ENCODE measurements around the gene SLC4A4. TPM values are rescaled to one million over a fixed set of nuclear protein-coding genes. Genes with fewer than 3 reads are reported as not detected.

Gene SLC4A4
- total RNA-seq, 1 donor from 2014 or later: not detected

GRCh38 chr4:71476240-71476639, 137.4 kb downstream of the SLC4A4 start:
- ChIA-PET CTCF (no interaction called here), POLR2A (no interaction called here)
- no peak for ATAC-seq (ENCODE audit: low read depth)
- Mint-ChIP-seq H3K27ac (no peak overlapping the region), H3K9me3 (no peaks in the 10 kb centered on the region), H3K4me3 (no peak overlapping the region), H3K36me3 (ENCODE audit: low read depth) (no peaks in the 10 kb centered on the region), H3K27me3 (no peaks in the 10 kb centered on the region), H3K4me1 (no peaks in the 10 kb centered on the region)
- no peak for TF ChIP-seq CTCF (IDR thresholded peaks at IDR 0.05)
- intact Hi-C loops (cut with micrococcal nuclease): no loop called here
- DNase-seq: no peak

GRCh38 chr4:71486550-71487343, 147.9 kb downstream of the SLC4A4 start:
- intact Hi-C loops (cut with micrococcal nuclease): no loop called here
- Mint-ChIP-seq H3K36me3 (ENCODE audit: low read depth) (no peaks in the 10 kb centered on the region), H3K4me1 (no peaks in the 10 kb centered on the region), H3K27me3 (no peaks in the 10 kb centered on the region), H3K27ac (no peak overlapping the region), H3K4me3 (no peak overlapping the region), H3K9me3 (no peaks in the 10 kb centered on the region)
- no peak for ATAC-seq (ENCODE audit: low read depth)
- TF ChIP-seq CTCF (IDR thresholded peaks at IDR 0.05): no peak
- POLR2A ChIA-PET: no interaction called here
- CTCF ChIA-PET: no interaction called here
- no peak for DNase-seq

GRCh38 chr4:71487344-71487920, 148.6 kb downstream of the SLC4A4 start:
- H3K27me3 Mint-ChIP-seq: no peaks in the 10 kb centered on the region
- CTCF ChIA-PET: no interaction called here

GRCh38 chr4:71494539-71494938, 155.7 kb downstream of the SLC4A4 start:
- H3K36me3 Mint-ChIP-seq (ENCODE audit: low read depth): no peaks in the 10 kb centered on the region
- CTCF ChIA-PET: no interaction called here
- DNase-seq (no peak), ATAC-seq (ENCODE audit: low read depth) (no peak)
- no peak overlapping the region for H3K27ac Mint-ChIP-seq
- no peaks in the 10 kb centered on the region for H3K4me1 Mint-ChIP-seq
- intact Hi-C loops (cut with micrococcal nuclease): no loop called here
- POLR2A ChIA-PET: no interaction called here
- no peaks in the 10 kb centered on the region for H3K27me3 Mint-ChIP-seq
- no peak for TF ChIP-seq CTCF (IDR thresholded peaks at IDR 0.05)
- no peaks in the 10 kb centered on the region for H3K9me3 Mint-ChIP-seq
- no peak overlapping the region for H3K4me3 Mint-ChIP-seq

More at GRCh38 chr4:71487344-71487920, 148.6 kb downstream of the SLC4A4 start:
- no peak for ATAC-seq (ENCODE audit: low read depth)
- no peak for DNase-seq
- TF ChIP-seq CTCF (IDR thresholded peaks at IDR 0.05): no peak
- no peaks in the 10 kb centered on the region for H3K36me3 Mint-ChIP-seq (ENCODE audit: low read depth)
- H3K27ac Mint-ChIP-seq: no peak overlapping the region
- H3K9me3 Mint-ChIP-seq: no peaks in the 10 kb centered on the region
- no peaks in the 10 kb centered on the region for H3K4me1 Mint-ChIP-seq
- H3K4me3 Mint-ChIP-seq: no peak overlapping the region
- intact Hi-C loops (cut with micrococcal nuclease): no loop called here
- POLR2A ChIA-PET: no interaction called here

GRCh38 chr4:71495454-71495853, 156.6 kb downstream of the SLC4A4 start:
- ATAC-seq (ENCODE audit: low read depth) (no peak), DNase-seq (no peak)
- POLR2A ChIA-PET: no interaction called here

More at GRCh38 chr4:71495454-71495853, 156.6 kb downstream of the SLC4A4 start:
- Mint-ChIP-seq H3K4me1 (no peaks in the 10 kb centered on the region), H3K9me3 (no peaks in the 10 kb centered on the region), H3K27ac (no peak overlapping the region), H3K4me3 (no peak overlapping the region), H3K27me3 (no peaks in the 10 kb centered on the region), H3K36me3 (ENCODE audit: low read depth) (no peaks in the 10 kb centered on the region)
- TF ChIP-seq CTCF (IDR thresholded peaks at IDR 0.05): no peak
- CTCF ChIA-PET: no interaction called here
- intact Hi-C loops (cut with micrococcal nuclease): no loop called here

All from activated B cell treated with CpG ODN at 0.5 μM for 24 hours (primary cell).